Tibial nerve (tissue), 4 donors: Measurements from ENCODE around the gene SEMA6B. TPM values are rescaled to one million over a fixed set of nuclear protein-coding genes. Genes with fewer than 3 reads are reported as not detected.
A peak's percentile ranks its signal among the peaks of the same experiment; 100 is the strongest.

ENCODE experiments used
- DNase-seq, 2 donors: peaks; one replicate each; pipeline ENCODE4 v3.0.0-alpha.2; 2019; ENCODE audit warnings: low spot score in 2 of 2
- H3K27ac ChIP-seq, 4 donors: fragments of 200-600 bp; sonication (generic) in 3 of 4; one replicate each; pipeline ENCODE4 v1.5.1; 2017 to 2019; ENCODE audit warnings: mild to moderate bottlenecking in 1 of 4
- H3K27me3 ChIP-seq, 2 donors: fragments of 200-600 bp; sonication (generic) in 1 of 2; one replicate each; pipeline versions ENCODE4 v1.5.1 to v1.6.0; 2017 to 2019
- H3K36me3 ChIP-seq, 3 donors: fragments of 200-600 bp; sonication (generic); one replicate each; pipeline ENCODE4 v1.5.1; 2018 to 2019
- H3K4me1 ChIP-seq, 4 donors: fragments of 200-600 bp; sonication (generic) in 3 of 4; one replicate each; pipeline ENCODE4 v1.5.1; 2017 to 2019
- H3K4me3 ChIP-seq, 4 donors: fragments of 200-600 bp; sonication (generic) in 3 of 4; one replicate each; pipeline ENCODE4 v1.5.1; 2017 to 2019; ENCODE audit warnings: mild to moderate bottlenecking in 1 of 4, moderate library complexity in 1 of 4
- H3K9me3 ChIP-seq, 4 donors: fragments of 200-600 bp; sonication (generic) in 3 of 4; one replicate each; pipeline ENCODE4 v1.5.1; 2017 to 2019
- CTCF ChIP-seq, 5 experiments: fragments of 200-600 bp in 3 of 5; fragments of 450-650 bp in 2 of 5; sonication (generic) in 3 of 5; IDR thresholded peaks; one replicate each; pipeline ENCODE4 v1.5.1; 2016 to 2019; ENCODE audit warnings: antibody characterized with exemption in 5 of 5, mild to moderate bottlenecking in 3 of 5, moderate library complexity in 2 of 5
- EP300 ChIP-seq, 2 donors: sonication (generic); formaldehyde crosslinking; IDR thresholded peaks; one replicate each; pipeline ENCODE4 v1.6.1; 2017; ENCODE audit warnings: antibody characterized with exemption in 2 of 2, mild to moderate bottlenecking in 1 of 2
- POLR2A ChIP-seq, 2 donors: fragments of 450-650 bp; IDR thresholded peaks; one replicate each; pipeline ENCODE4 v1.6.1; 2017; ENCODE audit warnings: antibody characterized with exemption in 2 of 2, mild to moderate bottlenecking in 2 of 2, moderate library complexity in 2 of 2
- WGBS, 2 donors: methylation state at CpG; one replicate each; pipeline ENCODE4 v1.1.5; 2018; 5-methylcytosine and 5-hydroxymethylcytosine counted together
- total RNA-seq, 4 donors: library from RNA; depleted of rRNA; stranded (reverse); fragments of >200 nt; gene quantifications; one replicate each; pipeline ENCODE4 v1.1.0, GENCODE V29; 2016

The SEMA6B gene
- total RNA-seq, 4 donors from 2014 or later, result 1.5 to 18.6 (median 7.4) TPM

- Histone ChIP-seq H3K27ac (no peak overlapping the region), H3K4me3 (no peak overlapping the region), H3K9me3 (no peaks in the 10 kb centered on the region), H3K27me3 (peaks cover 0 to 36% of the 10 kb centered on the region in 2 donors), H3K36me3 (no peaks in the 10 kb centered on the region), H3K4me1 (peaks cover 0 to 14% (median 0%) of the 10 kb centered on the region in 4 donors)
- TF ChIP-seq POLR2A (IDR thresholded peaks at IDR 0.05), result no peak
- TF ChIP-seq EP300 (IDR thresholded peaks at IDR 0.05), result no peak
- no peak for TF ChIP-seq CTCF (IDR thresholded peaks at IDR 0.05)
- 74 to 79% methylated on average over 5 of the region's 5 CpGs for WGBS, 2 donors
- DNase-seq, result no peak
Measured at GRCh38 chr19:4521888-4522242, 37.6 kb downstream of the SEMA6B start.

GRCh38 chr19:4521170-4521887 is 38.2 kb downstream of the SEMA6B start:
- H3K9me3 ChIP-seq, result no peaks in the 10 kb centered on the region
- H3K27ac ChIP-seq, result no peak overlapping the region
- peaks cover 0 to 41% of the 10 kb centered on the region in 2 donors for H3K27me3 ChIP-seq
- peaks cover 0 to 14% (median 0%) of the 10 kb centered on the region in 4 donors for H3K4me1 ChIP-seq
- WGBS, 2 donors, result 74 to 76% methylated on average over 8 to 11 of the region's 11 CpGs
- TF ChIP-seq EP300 (IDR thresholded peaks at IDR 0.05) (no peak), CTCF (IDR thresholded peaks at IDR 0.05) (no peak), POLR2A (IDR thresholded peaks at IDR 0.05) (no peak)
- no peak for DNase-seq
- H3K4me3 ChIP-seq, result no peak overlapping the region
- H3K36me3 ChIP-seq, result no peaks in the 10 kb centered on the region

GRCh38 chr19:4519521-4520277 is 39.8 kb downstream of the SEMA6B start:
- TF ChIP-seq EP300 (IDR thresholded peaks at IDR 0.05) (no peak), CTCF (IDR thresholded peaks at IDR 0.05) (no peak), POLR2A (IDR thresholded peaks at IDR 0.05) (no peak)
- 57 to 67% methylated on average over 9 of the region's 9 CpGs for WGBS, 2 donors
- Histone ChIP-seq H3K4me3 (no peak overlapping the region), H3K36me3 (no peaks in the 10 kb centered on the region), H3K27me3 (peaks cover 0 to 36% of the 10 kb centered on the region in 2 donors), H3K27ac (no peak overlapping the region), H3K4me1 (peaks cover 0 to 14% (median 0%) of the 10 kb centered on the region in 4 donors), H3K9me3 (no peaks in the 10 kb centered on the region)
- DNase-seq, result no peak

GRCh38 chr19:4519172-4519496 is 40.4 kb downstream of the SEMA6B start:
- no peak overlapping the region for H3K4me3 ChIP-seq
- H3K27ac ChIP-seq, result peak overlapping the region in 1 of 4 donors; percentile 3
- TF ChIP-seq CTCF (IDR thresholded peaks at IDR 0.05) (no peak), POLR2A (IDR thresholded peaks at IDR 0.05) (no peak), EP300 (IDR thresholded peaks at IDR 0.05) (no peak)
- H3K27me3 ChIP-seq, result peaks cover 0 to 36% of the 10 kb centered on the region in 2 donors
- WGBS, 2 donors, result 89 to 90% methylated on average over 4 to 6 of the region's 6 CpGs
- H3K4me1 ChIP-seq, result peaks cover 0 to 14% (median 0%) of the 10 kb centered on the region in 4 donors
- no peaks in the 10 kb centered on the region for H3K9me3 ChIP-seq
- H3K36me3 ChIP-seq, result no peaks in the 10 kb centered on the region
- DNase-seq, result no peak
